HuH-7.5 (cell line): ENCODE data around the gene TRIM58.

Source experiments
- DNase-seq: peaks from one replicate; pipeline ENCODE4 v3.0.0; 2011; ENCODE audit warnings: low spot score

The TRIM58 gene

GRCh38 chr1:247857069-247857984 lies at the start of gene TRIM58:
Gene TRIM58 (plus strand): TSS chr1:247857187. CDS start chr1:247857247, 60 bp downstream.
- no peak for DNase-seq

- no peak for DNase-seq
These were observed 44.4 kb upstream of the TRIM58 start for GRCh38 chr1:247812637-247813036.

GRCh38 chr1:247822060-247822459 lies 34.9 kb upstream of the TRIM58 start:
- no peak for DNase-seq

GRCh38 chr1:247824023-247824422 lies 33.0 kb upstream of the TRIM58 start, which contains the start of gene OR14A16:
Gene OR14A16 (minus strand): TSS chr1:247824119. CDS start chr1:247815729, 8,390 bp downstream.
- no peak for DNase-seq

GRCh38 chr1:247825362-247825761 lies 31.6 kb upstream of the TRIM58 start:
- DNase-seq: no peak

- no peak for DNase-seq
These were observed 27.3 kb upstream of the TRIM58 start for GRCh38 chr1:247829656-247830055.

GRCh38 chr1:247833601-247834000 lies 23.4 kb upstream of the TRIM58 start:
- no peak for DNase-seq

GRCh38 chr1:247840818-247841217 lies 16.2 kb upstream of the TRIM58 start:
- DNase-seq: no peak

- DNase-seq: no peak
These were observed 15.2 kb upstream of the TRIM58 start, which contains the start of gene OR11L1 for GRCh38 chr1:247841796-247842195. Gene OR11L1 (minus strand): TSS chr1:247841896. CDS start chr1:247841896, 0 bp downstream.

- DNase-seq: no peak
These were observed 13.6 kb upstream of the TRIM58 start for GRCh38 chr1:247843411-247843810.

GRCh38 chr1:247845011-247845692 lies 11.8 kb upstream of the TRIM58 start:
- no peak for DNase-seq

- no peak for DNase-seq
These were observed 11.3 kb upstream of the TRIM58 start for GRCh38 chr1:247845693-247846017.

- no peak for DNase-seq
These were observed 8.6 kb upstream of the TRIM58 start for GRCh38 chr1:247848346-247848745.

GRCh38 chr1:247849616-247850015 lies 7.4 kb upstream of the TRIM58 start:
- DNase-seq: no peak

GRCh38 chr1:247854899-247855545 lies 2.0 kb upstream of the TRIM58 start:
- DNase-seq: no peak

GRCh38 chr1:247855911-247856310 lies 1.1 kb upstream of the TRIM58 start:
- no peak for DNase-seq

GRCh38 chr1:247857985-247858619 lies 1.1 kb downstream of the TRIM58 start:
- DNase-seq: no peak

GRCh38 chr1:247862756-247863155 lies 5.8 kb downstream of the TRIM58 start:
- DNase-seq: no peak

GRCh38 chr1:247864644-247865043 lies 7.7 kb downstream of the TRIM58 start:
- no peak for DNase-seq

GRCh38 chr1:247865416-247865815 lies 8.4 kb downstream of the TRIM58 start:
- DNase-seq: no peak

GRCh38 chr1:247883346-247883745 lies 26.4 kb downstream of the TRIM58 start:
- no peak for DNase-seq

GRCh38 chr1:247884797-247885413 lies 27.9 kb downstream of the TRIM58 start:
- no peak for DNase-seq
